ENCODE results near the gene FAM107B.

Gene FAM107B

DNA sequence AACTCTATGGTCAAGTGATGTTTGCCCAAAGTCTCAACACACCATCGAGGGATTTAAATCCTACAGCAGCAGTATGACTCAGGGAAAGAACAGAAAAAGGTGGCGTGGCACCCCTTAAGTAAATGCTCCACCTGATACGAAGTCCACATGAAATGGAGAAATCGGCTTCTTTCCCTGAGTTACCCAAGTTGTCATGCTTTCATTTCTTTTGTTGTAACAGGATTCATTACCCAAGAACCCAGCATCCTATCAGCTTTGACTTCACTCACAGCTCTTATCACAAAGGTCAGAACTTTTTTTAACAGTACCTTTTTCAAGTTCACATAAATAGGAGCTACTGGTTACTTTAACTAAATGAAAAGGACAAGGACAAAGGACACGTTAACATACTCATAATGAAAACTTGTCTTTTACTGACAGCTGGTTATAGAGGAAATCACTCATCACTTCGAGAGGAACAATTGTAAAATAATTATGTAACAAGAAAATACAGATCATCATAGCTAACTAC lies 224.2 kb downstream of the FAM107B start:
- DNase-seq, result no peak

GRCh38 chr10:14549496-14549895 lies 225.2 kb downstream of the FAM107B start:
- DNase-seq, result no peak

GRCh38 chr10:14548970-14549369 lies 225.7 kb downstream of the FAM107B start:
- no peak for DNase-seq

GRCh38 chr10:14548474-14548873 lies 226.2 kb downstream of the FAM107B start:
- no peak for DNase-seq

DNA sequence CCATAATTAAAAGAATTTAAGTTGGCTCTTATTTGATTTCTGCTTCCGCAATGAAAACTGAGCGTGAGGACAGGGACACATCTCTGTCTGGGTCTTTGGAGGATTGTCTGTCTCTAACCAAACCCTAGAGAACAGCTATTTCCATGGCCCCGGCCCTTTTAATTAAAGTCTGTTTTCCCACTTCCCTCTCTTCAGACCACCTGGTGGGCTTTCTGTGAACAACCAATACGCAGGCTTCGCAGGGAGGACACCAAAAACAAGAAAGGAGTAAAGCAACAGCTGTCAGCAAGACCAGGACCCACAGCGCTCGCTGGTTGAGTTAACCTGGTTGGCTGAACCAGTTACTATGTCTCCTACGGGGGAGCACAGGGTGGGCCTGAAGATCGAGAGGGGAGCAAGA lies 226.9 kb downstream of the FAM107B start:
- DNase-seq, result no peak

DNA sequence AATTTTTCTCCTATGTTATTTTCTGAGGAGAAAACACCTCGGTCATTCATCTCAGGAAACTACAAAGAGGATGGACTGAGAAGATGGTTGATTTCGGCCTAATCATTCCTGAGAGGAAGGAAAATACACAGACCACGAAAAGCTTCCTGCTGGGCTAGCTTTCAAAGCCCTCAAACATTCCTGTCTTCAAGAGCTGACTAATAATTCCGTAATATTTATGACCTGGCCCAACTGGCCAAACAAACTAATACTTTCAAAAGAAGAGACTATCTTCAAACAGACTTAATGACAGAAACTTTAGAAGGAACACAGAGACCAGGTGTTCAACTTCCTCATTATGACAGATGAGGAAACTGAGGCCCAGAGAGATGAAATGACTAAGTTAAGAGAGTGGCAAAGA lies 228.9 kb downstream of the FAM107B start:
- DNase-seq, result no peak

DNA sequence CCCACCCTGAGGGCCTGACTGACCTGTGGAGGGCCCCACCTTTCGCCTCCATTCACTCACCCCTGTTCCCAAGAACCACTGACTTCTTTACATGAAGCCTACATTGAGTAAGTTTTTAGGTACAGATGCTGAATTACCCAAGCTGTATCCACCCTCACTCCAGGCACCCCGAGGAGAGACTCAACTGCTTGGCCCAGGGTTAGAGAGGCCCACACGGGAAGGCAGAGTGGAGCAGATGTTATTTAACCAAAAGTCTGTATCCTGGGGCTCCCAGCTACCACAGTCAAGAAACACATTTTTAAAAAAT lies 230.8 kb downstream of the FAM107B start:
- no peak for DNase-seq

GRCh38 chr10:14543046-14543903 lies 231.4 kb downstream of the FAM107B start:
- DNase-seq, result no peak

DNA sequence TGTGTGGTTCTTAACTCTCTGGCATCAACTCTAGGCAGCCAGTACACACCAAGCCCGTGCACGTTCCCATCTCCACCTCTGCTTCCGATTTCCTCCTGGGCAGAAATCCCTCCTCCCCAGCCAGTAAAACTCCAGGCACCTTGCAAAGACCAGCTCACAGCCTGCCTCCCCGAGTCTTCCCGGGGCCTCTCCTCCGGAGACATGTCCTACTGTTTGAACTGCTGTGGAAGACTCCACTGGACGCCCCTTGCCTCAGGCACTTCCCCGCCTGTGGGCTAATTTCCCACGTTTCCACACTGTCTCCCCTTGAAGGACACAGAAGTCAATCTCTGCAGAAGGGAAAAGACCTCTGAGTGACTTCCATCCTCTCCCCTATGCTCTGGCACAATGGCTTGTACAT lies 233.3 kb downstream of the FAM107B start:
- DNase-seq, result no peak

- DNase-seq, result no peak
Observed at GRCh38 chr10:14540611-14541010, 234.1 kb downstream of the FAM107B start.

- no peak for DNase-seq
Observed at GRCh38 chr10:14540062-14540461, 234.6 kb downstream of the FAM107B start.

GRCh38 chr10:14539176-14539575 lies 235.5 kb downstream of the FAM107B start:
- DNase-seq, result no peak

GRCh38 chr10:14536241-14537213 lies 238.2 kb downstream of the FAM107B start:
- peak; percentile 74 for DNase-seq

DNA sequence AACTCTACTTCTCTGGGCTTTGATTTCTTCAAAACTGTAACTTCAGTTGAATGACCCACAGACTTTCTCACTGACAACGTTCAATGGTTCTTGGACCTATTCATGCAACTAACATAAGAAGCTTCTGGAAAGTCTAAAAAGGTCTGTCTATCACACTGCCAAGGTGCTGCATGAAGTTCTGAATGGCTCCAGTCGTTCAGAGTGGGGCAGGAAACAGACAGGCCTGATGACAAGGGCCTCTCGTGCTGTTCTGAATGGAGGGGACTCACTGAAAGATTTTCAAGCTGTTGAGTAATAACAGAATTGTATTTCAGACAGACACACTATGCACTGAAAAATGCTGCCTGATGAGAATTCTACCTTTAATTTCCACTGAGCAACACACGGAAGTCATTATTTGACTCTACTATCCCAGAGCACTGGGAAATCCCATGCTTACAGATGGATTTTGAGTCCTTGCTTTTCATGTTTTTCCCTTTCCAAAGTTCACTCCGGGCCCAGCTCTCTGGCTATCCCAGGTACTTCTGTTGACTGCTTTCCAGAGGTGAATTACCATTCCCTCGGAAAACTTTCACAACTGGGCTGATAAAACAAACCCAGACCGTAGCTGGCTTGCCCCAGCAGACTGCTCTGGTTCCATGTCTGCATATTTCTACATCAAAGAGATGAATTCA lies 239.1 kb downstream of the FAM107B start:
- no peak for DNase-seq

DNA sequence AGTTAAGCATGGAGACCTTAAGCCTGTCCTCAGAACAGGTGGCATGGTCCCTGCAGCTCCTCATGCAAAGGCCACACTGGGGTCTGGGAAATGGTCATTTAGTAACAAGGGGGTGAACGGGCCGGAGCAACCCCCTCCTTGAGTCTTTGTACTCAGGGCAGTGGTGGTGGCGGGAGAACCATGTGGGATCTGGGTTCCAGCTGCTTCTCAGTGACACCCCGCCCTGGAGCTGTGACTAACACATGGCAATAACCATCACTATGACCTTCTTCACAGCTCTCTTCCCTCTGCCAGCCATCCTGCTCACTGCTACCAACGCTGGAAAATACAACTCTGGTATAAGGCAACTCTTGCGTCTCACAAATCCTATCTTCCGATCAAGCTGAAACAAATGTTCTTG lies 240.5 kb downstream of the FAM107B start:
- no peak for DNase-seq

GRCh38 chr10:14533295-14533694 lies 241.4 kb downstream of the FAM107B start:
- DNase-seq, result no peak

- DNase-seq, result no peak
Observed at GRCh38 chr10:14532473-14533251, 242.0 kb downstream of the FAM107B start.

DNA sequence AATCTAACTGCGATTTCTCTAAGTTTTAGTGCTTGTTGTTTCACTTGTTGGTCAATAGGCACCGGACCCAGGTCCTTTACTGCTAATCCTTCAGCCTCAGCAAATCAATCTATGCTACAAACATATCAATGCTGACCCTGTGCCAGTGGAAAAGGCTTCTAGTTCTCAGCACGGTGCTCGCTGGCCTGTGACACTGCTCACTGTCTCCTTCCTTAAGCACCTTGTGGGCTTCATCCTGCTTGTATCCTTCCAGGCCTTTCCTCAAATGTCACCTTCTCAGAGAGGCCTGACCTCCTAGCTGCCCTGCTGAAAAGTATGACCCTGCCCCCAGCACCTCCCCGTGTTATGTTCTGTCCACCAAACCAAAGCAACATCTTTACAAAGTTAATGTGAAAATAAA lies 242.7 kb downstream of the FAM107B start:
- no peak for DNase-seq

DNA sequence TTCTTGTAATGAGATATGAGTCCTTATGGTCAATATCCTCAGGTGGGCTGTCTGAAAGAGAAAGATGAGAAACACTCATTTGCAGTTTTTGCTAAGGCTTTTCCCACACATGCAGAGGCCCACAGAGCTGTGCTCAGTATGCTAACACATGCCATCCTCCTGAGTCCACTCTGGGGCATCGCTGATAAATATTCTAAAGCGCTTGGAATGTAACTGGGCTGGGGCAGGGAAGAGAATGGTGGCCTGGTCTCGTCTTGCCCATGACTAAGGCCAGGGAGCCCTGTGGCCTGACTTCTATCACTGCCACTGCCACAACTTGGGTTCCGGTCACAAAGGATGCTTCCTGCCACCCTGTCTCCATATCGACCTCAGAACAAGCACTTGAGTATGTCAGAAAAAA lies 244.2 kb downstream of the FAM107B start:
- DNase-seq, result no peak

- no peak for DNase-seq
Observed at GRCh38 chr10:14529351-14529750, 245.3 kb downstream of the FAM107B start.

DNA sequence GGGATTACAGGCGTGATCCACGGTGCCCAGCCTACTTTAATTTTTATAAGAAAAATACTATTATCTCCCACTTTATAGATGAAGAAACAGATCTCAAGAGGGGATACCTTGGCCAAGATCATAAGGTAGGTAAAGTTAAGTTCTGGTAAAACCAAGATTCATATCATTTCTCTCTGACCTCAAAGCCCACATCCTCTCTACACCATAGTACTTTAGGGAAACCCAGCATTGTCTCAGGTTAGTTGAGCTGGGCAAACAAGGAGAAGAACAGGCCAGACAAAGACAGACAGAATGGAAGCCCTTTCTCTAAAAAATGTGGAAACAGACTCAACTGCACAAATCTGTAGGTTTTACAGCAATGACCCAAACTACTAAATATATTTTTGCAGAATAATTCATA lies 246.2 kb downstream of the FAM107B start:
- DNase-seq, result no peak

DNA sequence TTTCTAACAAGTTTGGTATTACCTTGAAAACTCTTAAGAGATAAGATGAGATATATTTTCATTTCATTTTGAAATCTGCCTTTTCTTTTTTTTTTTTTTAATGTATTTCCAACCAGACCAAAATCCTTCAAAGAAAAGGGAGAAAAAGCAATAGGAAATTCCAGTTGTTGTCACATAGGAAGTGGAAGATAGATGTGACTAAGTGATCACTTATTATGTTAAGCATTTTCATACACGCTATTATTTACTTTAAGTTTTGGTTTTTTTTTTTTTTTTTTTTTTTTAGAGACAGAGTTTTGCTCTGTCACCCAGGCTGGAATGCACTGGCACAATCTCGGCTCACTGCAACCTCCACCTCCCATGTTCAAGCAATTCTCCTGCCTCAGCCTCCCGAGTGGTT lies 246.8 kb downstream of the FAM107B start:
- no peak for DNase-seq
